Forelimb muscle (tissue), 1 donor: ENCODE data around the gene TP53TG3F. TPM values are rescaled to one million over a fixed set of nuclear protein-coding genes. Genes with fewer than 3 reads are reported as not detected.
"Not testable (repeated sequence)": the region's sequence is repeated elsewhere in the genome, so short reads cannot be mapped to it uniquely, and the experiment has no call there.

Source experiments
- DNase-seq: peaks from one replicate; pipeline ENCODE4 v3.0.0-alpha.2; 2013; ENCODE audit warnings: low read depth
- polyA plus RNA-seq: library from polyadenylated mRNA; unstranded; fragments of 120-200 nt; gene quantifications from one replicate; pipeline ENCODE4 v1.2.1, GENCODE V29; 2013; ENCODE audit not compliant: insufficient read length

The TP53TG3F gene, protein sequence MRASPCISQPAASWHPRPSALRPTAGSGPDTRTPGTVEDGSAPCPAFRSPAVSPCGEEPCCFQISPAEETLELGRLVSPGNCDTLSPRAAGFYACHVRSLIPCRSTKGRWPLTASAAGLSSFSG
- polyA plus RNA-seq, result not detected

DNA sequence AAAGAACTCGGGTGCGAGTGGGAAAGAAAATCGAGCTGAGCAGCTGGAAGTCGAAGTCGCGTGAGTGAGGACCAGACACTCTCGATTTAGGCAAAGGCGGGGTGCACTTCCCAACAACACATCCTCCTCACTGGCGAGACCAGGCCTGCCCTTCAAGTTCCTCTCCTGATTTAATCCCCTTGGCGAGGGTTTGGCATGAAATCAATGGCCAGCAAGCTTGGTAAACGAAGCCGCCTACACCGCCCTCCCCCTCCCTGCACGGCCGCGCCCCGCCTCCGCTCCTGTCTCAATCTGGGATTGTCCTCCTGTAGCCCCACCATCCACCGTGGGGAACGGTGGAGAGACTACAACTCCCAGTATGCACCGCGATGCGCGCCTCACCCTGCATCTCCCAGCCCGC, at the start of gene TP53TG3F:
Gene TP53TG3F, plus strand, starts transcription at position 301 of the 400 bp plus-strand sequence. Its CDS starts 68 bp downstream, at position 369.
- not testable (repeated sequence) for DNase-seq

DNA sequence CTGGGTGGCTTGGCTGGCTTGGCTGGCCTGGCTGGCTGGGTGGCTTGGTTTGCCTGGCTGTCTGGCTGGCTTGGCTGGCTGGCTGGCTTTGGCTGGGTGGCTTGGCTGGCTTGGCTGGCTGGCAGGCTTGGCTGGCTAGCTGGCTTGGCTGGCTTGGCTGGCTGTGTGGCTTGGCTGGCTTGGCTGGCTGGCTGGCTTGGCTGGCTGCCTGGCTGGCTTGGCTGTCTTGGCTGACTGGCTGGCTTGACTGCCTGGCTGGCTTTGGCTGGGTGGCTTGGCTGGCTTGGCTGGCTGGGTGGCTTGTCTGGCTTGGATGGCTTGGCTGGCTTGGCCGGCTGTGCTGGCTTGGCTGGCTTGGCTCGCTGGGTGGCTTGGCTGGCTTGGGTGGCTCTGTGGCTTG, 32.2 kb downstream of the TP53TG3F start:
- not testable (repeated sequence) for DNase-seq

DNA sequence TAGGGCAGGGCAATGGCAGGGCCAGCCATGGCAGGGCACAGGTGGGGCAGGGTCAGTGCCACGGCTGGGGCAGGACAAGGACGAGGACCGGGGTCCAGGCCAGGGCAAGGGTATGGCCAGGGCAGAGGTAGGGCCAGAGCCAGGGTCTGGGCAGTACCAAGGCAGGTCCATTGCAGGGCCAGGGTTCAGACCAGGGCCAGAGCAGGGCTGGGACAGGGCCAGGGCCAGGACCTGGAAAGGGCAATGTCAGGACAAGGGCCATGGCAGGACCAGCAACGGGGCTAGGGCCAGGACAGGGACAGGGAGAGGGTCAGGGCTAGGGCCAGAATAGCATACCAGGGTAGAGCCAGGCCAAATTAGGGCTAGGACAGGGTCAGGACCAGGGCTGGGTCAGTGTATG, 47.8 kb downstream of the TP53TG3F start:
- DNase-seq, result not testable (repeated sequence)

DNA sequence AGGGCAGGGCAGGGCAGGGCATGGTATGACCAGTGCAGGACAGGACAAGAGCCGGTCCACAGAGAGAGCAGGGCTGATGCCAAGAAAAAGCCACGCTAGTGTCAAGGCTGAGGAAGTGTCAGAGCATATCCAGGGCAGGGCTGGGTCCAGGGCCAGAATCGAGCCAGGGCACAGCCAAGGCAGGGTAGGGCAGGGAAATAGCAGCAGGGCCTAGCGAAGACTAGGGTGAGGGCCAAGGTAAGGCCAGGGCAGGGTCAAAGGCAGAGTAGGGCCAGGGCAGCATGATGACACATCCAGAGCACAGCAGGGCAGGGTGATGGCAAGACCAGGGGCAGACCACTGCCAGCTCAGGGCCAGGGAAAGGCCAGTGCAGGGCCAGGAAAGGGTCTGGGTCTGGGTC, 49.7 kb downstream of the TP53TG3F start:
- DNase-seq, result not testable (repeated sequence)

DNA sequence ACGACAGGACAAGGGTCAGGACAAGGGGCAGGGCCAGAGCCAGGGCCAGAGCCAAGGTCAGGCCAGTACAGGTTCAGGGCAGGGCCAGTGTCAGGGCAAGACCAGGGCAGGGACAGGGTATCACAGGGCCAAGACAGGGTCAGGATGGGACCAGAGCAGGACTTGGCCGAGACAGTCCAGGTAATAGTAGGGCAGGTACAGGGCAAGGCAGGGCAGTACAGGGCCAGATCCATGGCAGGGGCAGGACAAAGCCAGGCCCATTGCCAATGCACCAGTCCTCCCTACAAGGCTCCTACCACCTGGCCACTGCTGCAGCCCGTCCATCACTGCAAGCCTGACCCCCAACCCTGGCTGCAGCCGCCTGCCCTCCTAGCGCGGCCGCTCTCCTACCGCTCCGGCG, 50.5 kb downstream of the TP53TG3F start:
- DNase-seq, result not testable (repeated sequence)

Other genes starting within 250 kb of the TP53TG3F start
- gene TP53TG3E, start 155.3 kb upstream of the TP53TG3F start, polyA plus RNA-seq, result not detected
- not detected for gene TP53TG3B, start 98.8 kb upstream of the TP53TG3F start, polyA plus RNA-seq